VCaP (cell line): Measurements from ENCODE around the gene SUPT7L.

Experiments used
- H3K27ac ChIP-seq: fragments of 450-650 bp; 2 replicates; pipeline ENCODE4 v1.5.1; 2017
- CTCF ChIP-seq: fragments of 450-650 bp; conservative IDR thresholded peaks from 2 replicates; pipeline ENCODE4 v1.5.1; 2017; ENCODE audit warnings: mild to moderate bottlenecking, moderate library complexity

SUPT7L gene

GRCh38 chr2:27709326-27709725 is 45.9 kb upstream of the SUPT7L start:
- no peak for TF ChIP-seq CTCF
- H3K27ac ChIP-seq: no peak overlapping the region

GRCh38 chr2:27708666-27709065 is 45.3 kb upstream of the SUPT7L start:
- TF ChIP-seq CTCF: no peak
- H3K27ac ChIP-seq: no peak overlapping the region

GRCh38 chr2:27708257-27708654 is 44.8 kb upstream of the SUPT7L start:
- TF ChIP-seq CTCF: no peak
- H3K27ac ChIP-seq: no peak overlapping the region

GRCh38 chr2:27707462-27708256 is 44.2 kb upstream of the SUPT7L start:
- H3K27ac ChIP-seq: no peak overlapping the region
- TF ChIP-seq CTCF: no peak

- no peak for TF ChIP-seq CTCF
- H3K27ac ChIP-seq: peak overlapping the region; percentile 56
These were observed 42.6 kb upstream of the SUPT7L start for GRCh38 chr2:27705851-27706622.

GRCh38 chr2:27704342-27704876 is 41.0 kb upstream of the SUPT7L start:
- no peak for TF ChIP-seq CTCF
- H3K27ac ChIP-seq: no peak overlapping the region

- H3K27ac ChIP-seq: no peak overlapping the region
- TF ChIP-seq CTCF: peak; percentile 91
These were observed 40.4 kb upstream of the SUPT7L start for GRCh38 chr2:27703638-27704341.
